GM19324 (cell line): ENCODE results near the gene ITGA1.
"Not testable (repeated sequence)": the region's sequence is repeated elsewhere in the genome, so short reads cannot be mapped to it uniquely, and the experiment has no call there.

Source experiments
- ATAC-seq: cut with Tn5 transposase; IDR thresholded peaks from one replicate; pipeline ENCODE4 v1.9.1; 2021; ENCODE audit warnings: mild to moderate bottlenecking, moderate library complexity; ENCODE audit not compliant: unreplicated experiment, low FRiP score

Gene ITGA1

GRCh38 chr5:52856564-52856963 lies 68.8 kb downstream of the ITGA1 start:
- ATAC-seq: no peak

DNA sequence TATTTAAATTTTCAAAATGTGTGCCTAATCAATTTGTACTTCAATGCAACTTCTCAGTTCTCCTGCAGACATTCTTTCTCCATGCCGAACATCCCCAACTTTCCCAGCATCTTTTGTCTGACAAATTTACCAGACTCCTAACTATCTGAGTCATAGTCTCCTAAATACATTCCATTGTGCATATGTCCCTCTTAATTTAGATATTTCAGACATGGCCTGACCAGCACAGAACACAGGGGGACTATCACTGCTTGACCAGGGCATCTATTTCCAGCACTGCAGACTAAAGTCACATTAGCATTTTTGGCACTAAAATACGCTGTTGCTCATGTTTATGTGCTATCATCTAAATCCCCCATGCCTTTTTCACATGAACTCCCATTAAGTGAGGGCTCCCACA lies 71.9 kb downstream of the ITGA1 start:
- ATAC-seq: no peak

DNA sequence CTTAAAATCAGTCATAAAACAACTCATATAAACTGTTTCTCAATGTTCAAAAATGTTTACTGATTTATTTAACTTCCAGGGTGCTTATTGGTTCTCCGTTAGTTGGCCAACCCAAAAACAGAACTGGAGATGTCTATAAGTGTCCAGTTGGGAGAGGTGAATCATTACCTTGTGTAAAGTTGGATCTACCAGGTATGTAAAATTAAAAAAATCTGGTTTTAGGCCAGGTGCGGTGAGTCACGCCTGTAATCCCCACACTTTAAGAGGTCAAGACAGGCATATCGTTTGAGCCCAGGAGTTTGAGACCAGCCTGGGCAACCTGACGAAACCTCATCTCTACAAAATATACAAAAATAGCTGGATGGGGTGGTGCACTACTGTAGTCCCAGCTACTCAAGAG lies 73.7 kb downstream of the ITGA1 start:
- ATAC-seq: no peak

DNA sequence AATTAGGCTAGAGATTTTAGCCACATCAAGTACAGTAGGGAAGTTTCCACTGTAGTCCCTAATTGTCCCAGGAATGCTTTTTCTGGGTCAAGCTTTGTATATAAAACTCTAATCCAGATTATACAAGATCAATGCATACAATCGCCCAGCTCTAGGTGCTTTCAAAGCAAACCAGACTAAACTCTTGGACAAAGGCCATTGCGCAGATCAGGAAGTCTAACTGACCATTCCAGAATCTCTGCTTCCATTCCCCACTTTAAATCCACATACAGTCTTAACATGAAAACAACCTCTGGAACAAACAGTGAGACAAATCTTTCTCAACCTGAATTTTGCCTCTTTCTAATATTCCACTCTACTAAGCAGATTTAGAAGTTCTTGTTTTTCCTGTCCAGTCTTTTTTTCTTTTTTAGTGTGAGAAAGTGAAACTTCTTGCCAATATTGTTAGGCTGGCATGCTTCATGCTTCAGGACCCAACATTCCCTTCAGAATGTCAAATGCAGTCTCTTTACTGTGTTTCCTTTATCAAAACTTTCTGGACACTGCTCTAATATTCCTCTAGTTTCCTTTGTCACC lies 76.1 kb downstream of the ITGA1 start:
- ATAC-seq: no peak

GRCh38 chr5:52864371-52864770 lies 76.7 kb downstream of the ITGA1 start:
- no peak for ATAC-seq

- no peak for ATAC-seq
Observed at GRCh38 chr5:52864884-52865283, 77.2 kb downstream of the ITGA1 start.

- not testable (repeated sequence) for ATAC-seq
Observed at GRCh38 chr5:52865991-52866390, 78.3 kb downstream of the ITGA1 start.

DNA sequence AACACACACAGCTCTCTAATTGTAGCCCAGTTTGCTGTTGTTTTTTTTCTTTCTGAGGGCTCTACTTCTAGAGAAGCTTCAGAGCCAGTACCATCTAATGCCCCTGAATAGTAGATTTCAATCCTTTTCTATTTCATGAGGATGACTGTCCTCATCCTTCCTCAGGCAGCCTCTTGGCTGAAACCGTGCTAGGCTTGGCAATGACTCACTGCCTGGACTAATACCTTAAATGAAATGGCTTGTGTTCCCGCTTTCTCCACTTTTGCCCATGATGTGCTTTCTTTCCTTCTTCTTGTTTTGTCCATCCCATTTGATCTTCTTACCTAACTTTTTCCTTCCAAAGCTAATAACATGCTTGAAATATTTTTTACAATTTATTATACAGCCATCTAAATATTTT lies 80.1 kb downstream of the ITGA1 start:
- ATAC-seq: no peak

GRCh38 chr5:52868417-52868816 lies 80.7 kb downstream of the ITGA1 start:
- ATAC-seq: no peak

DNA sequence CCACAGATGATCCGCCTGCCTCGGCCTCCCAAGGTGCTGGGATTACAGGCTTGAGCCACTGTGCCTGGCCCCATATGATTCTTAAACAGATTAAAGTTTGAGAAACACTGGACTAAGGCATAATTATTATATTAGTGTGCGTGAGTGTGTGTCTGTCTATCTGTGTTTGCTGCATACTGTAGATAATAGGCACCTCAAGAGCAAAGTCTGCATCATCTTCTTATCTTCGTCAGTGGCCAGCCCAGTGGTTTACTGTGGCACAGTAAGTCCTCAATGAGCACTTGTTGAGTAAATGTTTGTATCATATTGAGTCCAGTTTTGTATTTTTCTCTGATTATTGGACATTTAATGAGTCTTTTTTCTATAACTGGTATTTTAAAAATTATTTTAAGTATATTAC lies 81.7 kb downstream of the ITGA1 start:
- ATAC-seq: no peak

- no peak for ATAC-seq
Observed at GRCh38 chr5:52870448-52870847, 82.7 kb downstream of the ITGA1 start.

- no peak for ATAC-seq
Observed at GRCh38 chr5:52875827-52876226, 88.1 kb downstream of the ITGA1 start.

- no peak for ATAC-seq
Observed at GRCh38 chr5:52876456-52876855, 88.7 kb downstream of the ITGA1 start.

DNA sequence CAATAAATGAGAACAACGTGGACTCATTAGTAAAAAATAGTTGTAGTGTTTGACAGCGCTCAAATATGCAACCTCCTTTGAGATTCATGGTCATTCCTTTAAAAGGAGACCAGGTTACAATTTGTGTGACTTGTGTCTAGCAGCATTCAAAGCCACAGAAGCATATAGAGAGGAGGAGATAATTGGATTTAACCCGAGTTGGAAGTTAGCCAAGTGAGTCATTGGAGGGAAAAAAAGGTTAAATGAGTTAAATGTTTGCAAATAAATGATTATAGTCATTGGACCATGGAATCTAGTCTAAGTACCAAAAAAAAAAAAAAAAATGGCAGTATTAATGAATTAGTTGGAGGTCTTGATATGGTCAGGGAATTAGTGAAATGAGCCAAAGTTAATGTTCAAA lies 90.9 kb downstream of the ITGA1 start:
- ATAC-seq: no peak

DNA sequence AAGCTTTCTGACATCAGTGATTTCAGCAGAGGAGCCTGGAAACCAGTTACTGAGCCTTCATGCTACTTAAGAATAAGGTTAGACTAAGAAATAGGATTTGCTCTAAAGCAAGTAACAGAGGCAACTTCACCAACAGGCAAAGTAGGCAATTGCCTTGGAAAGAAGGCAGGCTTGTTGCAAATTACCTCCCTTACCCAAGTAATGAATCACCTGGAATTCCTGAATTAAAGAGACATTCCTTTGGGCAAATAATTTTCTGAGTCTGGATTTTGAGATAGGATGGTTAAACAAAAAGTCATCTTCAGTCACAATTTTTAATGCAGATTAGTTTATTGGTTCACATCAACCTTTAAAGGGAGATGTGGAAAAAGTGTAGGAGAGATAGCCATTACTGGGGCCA lies 92.8 kb downstream of the ITGA1 start:
- ATAC-seq: no peak

- ATAC-seq: no peak
Observed at GRCh38 chr5:52881468-52881867, 93.8 kb downstream of the ITGA1 start.

- no peak for ATAC-seq
Observed at GRCh38 chr5:52883110-52883509, 95.4 kb downstream of the ITGA1 start.

DNA sequence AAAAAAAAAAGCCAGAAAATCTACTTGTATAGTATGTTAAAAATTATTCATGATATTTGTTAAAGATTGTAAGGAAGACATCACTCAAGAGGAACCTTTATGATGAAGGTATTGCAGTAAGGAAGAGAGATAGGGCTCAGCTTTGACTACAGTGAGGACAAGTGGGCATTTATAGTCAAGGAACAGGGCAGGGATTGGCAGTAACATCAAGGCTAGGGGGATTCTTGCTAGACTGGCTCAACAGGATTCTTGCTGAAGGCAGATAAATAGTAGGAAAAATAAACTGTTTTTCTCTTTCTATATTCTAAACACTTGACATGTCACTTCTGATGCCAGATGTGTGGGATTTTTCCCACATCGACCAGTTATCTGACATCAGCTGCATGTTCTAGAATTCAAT lies 96.7 kb downstream of the ITGA1 start:
- ATAC-seq: no peak

GRCh38 chr5:52885614-52886013 lies 97.9 kb downstream of the ITGA1 start:
- ATAC-seq: no peak

GRCh38 chr5:52886206-52886605 lies 98.5 kb downstream of the ITGA1 start:
- no peak for ATAC-seq

DNA sequence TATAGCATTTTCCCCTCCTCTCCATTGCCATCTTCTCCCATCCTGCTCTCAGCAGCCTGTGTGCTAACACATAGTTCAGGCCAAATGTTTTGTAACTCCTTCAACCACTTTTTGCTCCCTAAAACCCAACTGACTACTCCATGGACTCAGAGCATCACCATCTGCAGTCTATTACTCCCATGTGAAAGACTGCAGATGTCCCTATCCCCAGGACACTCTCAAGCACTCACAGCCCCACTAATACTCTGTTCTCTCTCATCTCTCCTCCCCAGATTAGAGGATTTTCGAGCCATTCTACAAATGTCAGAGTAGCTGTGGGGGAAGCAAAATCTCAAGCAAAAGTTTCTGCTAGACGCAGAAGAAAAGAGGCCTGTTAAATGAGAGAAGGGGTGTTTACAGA lies 99.3 kb downstream of the ITGA1 start:
- no peak for ATAC-seq

GRCh38 chr5:52888363-52888762 lies 100.6 kb downstream of the ITGA1 start:
- no peak for ATAC-seq

GRCh38 chr5:52892242-52892878 lies 104.6 kb downstream of the ITGA1 start:
- no peak for ATAC-seq
